ENCODE results near the gene DIAPH2.

- TF ChIP-seq TAF1 (IDR thresholded peaks at IDR 0.05; ENCODE audit: control insufficient read depth, extremely low read depth, insufficient read depth, low read length, severe bottlenecking) = no peak
- TF ChIP-seq TFAP4 (CRISPR knock-in tag; IDR thresholded peaks at IDR 0.05; ENCODE audit: borderline replicate concordance) = no peak
- no peak for TF ChIP-seq ZNF24 (IDR thresholded peaks at IDR 0.05)
- no peak for TF ChIP-seq DNMT1 (IDR thresholded peaks at IDR 0.05)
- TF ChIP-seq CTCF (IDR thresholded peaks at IDR 0.05 in 2 of 3, conservative IDR thresholded peaks at IDR 0.05 in 1 of 3; ENCODE audit: insufficient read depth in 2 of 3, low read depth in 1 of 3, low read length in 3 of 3) = no peak
- TF ChIP-seq FOXK2 (conservative IDR thresholded peaks at IDR 0.05 in 1 of 2, IDR thresholded peaks at IDR 0.05 in 1 of 2; ENCODE audit: low read depth in 2 of 2) = no peak
- TF ChIP-seq POLR2A (conservative IDR thresholded peaks at IDR 0.05) = no peak
- TF ChIP-seq ZZZ3 (IDR thresholded peaks at IDR 0.05) = no peak
- TF ChIP-seq RBFOX2 (IDR thresholded peaks at IDR 0.05; ENCODE audit: low read depth, low read length) = no peak
- no peak for TF ChIP-seq ZFP36 (IDR thresholded peaks at IDR 0.05; ENCODE audit: low read depth, low read length, partially characterized antibody)
- no peak for TF ChIP-seq TCF7 (IDR thresholded peaks at IDR 0.05; ENCODE audit: borderline replicate concordance)
- TF ChIP-seq BRF2 (IDR thresholded peaks at IDR 0.05; ENCODE audit: borderline replicate concordance, insufficient read depth, insufficient read length) = no peak
These were observed 554.0 kb downstream of the DIAPH2 start for GRCh38 chrX:97238632-97239031.
